HEK293 (cell line): ENCODE results near the gene HYLS1.
A peak's percentile ranks its signal among the peaks of the same experiment; 100 is the strongest.

Experiments
- CTCF ChIA-PET: fragments of 350-600 bp; formaldehyde crosslinking; extraction: SDS; loops from one replicate; lab custom pipeline; 2021; ENCODE audit warnings: antibody characterized with exemption; lab: Yijun Ruan, JAX
- POLR2A ChIA-PET: fragments of 300-600 bp; formaldehyde crosslinking; extraction: SDS; loops from one replicate; lab custom pipeline; 2020; ENCODE audit warnings: antibody characterized with exemption, inconsistent platforms; lab: Yijun Ruan, JAX
- H3K27ac ChIP-seq: fragments of 200-500 bp; sonication (Bioruptor generic); 2 replicates; pipeline ENCODE4 v1.5.1; 2014; ENCODE audit warnings: low read depth, low read length, control low read depth, inconsistent platforms; ENCODE audit errors: extremely low read depth
- H3K36me3 ChIP-seq, 2 experiments: fragments of 200-500 bp in 1 of 2; sonication (Bioruptor generic) in 1 of 2; 1 replicate in 1 of 2; 2 replicates in 1 of 2; pipeline ENCODE4 v1.5.1; 2014 to 2017; ENCODE audit warnings: inconsistent platforms in 2 of 2, low read length in 2 of 2; ENCODE audit not compliant: control insufficient read depth in 2 of 2, insufficient read depth in 1 of 2
- H3K4me1 ChIP-seq: fragments of 200-500 bp; sonication (Bioruptor generic); 2 replicates; pipeline ENCODE4 v1.5.1; 2014; ENCODE audit warnings: mild to moderate bottlenecking, low read length, inconsistent platforms; ENCODE audit not compliant: control insufficient read depth, insufficient read depth
- H3K4me3 ChIP-seq: 2 replicates; pipeline ENCODE4 v1.5.1; 2011; ENCODE audit warnings: low read depth, mild to moderate bottlenecking, control low read depth, low read length, moderate library complexity
- H3K9me3 ChIP-seq: fragments of 200-500 bp; sonication (Bioruptor generic); 2 replicates; pipeline ENCODE4 v1.5.1; 2014; ENCODE audit warnings: low read depth, low read length, inconsistent platforms; ENCODE audit not compliant: control insufficient read depth, insufficient read depth
- KLF16 ChIP-seq: fragments of 450-650 bp; formaldehyde crosslinking; IDR thresholded peaks from 2 replicates; pipeline ENCODE4 v1.5.1; 2017; ENCODE audit warnings: missing biosample characterization, missing genetic modification characterization
- KLF17 ChIP-seq: fragments of 450-650 bp; formaldehyde crosslinking; IDR thresholded peaks from 2 replicates; pipeline ENCODE4 v1.5.1; 2016; ENCODE audit warnings: missing biosample characterization, missing genetic modification characterization
- OSR2 ChIP-seq: fragments of 450-650 bp; formaldehyde crosslinking; IDR thresholded peaks from 2 replicates; pipeline ENCODE4 v1.5.1; 2016; ENCODE audit warnings: missing biosample characterization, missing genetic modification characterization
- ZFP69B ChIP-seq: fragments of 450-650 bp; formaldehyde crosslinking; IDR thresholded peaks from 2 replicates; pipeline ENCODE4 v1.5.1; 2016; ENCODE audit warnings: missing biosample characterization, missing genetic modification characterization
- ZIC2 ChIP-seq: fragments of 450-650 bp; formaldehyde crosslinking; IDR thresholded peaks from 2 replicates; pipeline ENCODE4 v1.5.1; 2016; ENCODE audit warnings: missing biosample characterization, missing genetic modification characterization
- ZNF146 ChIP-seq: fragments of 450-650 bp; formaldehyde crosslinking; IDR thresholded peaks from 2 replicates; pipeline ENCODE4 v1.5.1; 2016; ENCODE audit warnings: missing biosample characterization, missing genetic modification characterization
- ZNF280C ChIP-seq: fragments of 450-650 bp; formaldehyde crosslinking; IDR thresholded peaks from 2 replicates; pipeline ENCODE4 v1.5.1; 2016; ENCODE audit warnings: missing biosample characterization, missing genetic modification characterization
- ZNF639 ChIP-seq: fragments of 450-650 bp; formaldehyde crosslinking; IDR thresholded peaks from 2 replicates; pipeline ENCODE4 v1.5.1; 2016; ENCODE audit warnings: missing biosample characterization, missing genetic modification characterization
- TF ChIP-seq, protein P1 (sequence below): fragments of 450-650 bp; formaldehyde crosslinking; IDR thresholded peaks from 2 replicates; pipeline ENCODE4 v1.5.1; 2016; ENCODE audit warnings: missing biosample characterization, missing genetic modification characterization
- TF ChIP-seq, protein P2 (sequence below): fragments of 450-650 bp; formaldehyde crosslinking; IDR thresholded peaks from 2 replicates; pipeline ENCODE4 v1.5.1; 2016; ENCODE audit warnings: missing biosample characterization, missing genetic modification characterization

HYLS1 gene

DNA sequence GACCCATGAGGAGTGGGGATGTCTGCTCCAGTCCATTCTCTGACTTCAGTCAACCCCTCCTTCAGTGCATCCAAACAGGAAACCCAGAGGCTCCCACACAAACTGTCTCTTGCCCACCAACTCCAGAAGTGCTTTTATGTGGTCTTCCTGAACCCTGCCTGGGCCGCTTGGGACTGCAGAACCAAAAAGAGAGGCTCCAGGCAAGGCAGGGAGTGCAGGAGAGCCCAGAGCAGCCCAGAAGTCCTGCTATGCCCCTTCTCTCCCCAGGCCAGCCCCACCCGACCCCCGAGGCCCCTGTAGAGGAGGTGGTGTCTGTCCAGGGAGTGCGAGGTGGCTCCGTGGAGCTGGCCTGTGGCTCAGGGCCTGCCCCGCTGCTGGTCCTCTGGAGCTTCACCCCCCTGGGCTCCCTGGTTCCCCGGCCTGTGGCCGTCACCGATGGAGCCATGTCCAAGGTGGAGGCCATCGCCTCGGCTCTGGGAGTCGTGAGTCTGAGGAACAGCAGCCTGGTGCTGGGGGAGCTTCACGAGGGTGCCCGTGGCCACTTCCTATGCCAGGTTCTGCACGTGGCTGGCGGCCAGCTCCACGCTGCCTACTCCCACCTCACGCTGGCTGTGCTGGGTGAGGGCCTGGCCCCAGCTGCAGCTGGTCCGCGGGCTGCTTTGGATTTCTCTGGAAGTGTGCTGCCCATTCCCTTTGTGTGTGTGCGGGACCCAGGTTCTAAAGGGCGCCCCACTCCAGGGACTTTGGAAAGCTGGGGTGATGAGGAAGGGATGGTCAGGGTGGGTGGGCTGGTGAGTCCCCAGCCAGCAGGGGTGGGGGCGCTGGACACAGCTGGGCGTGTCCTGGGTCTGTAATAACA, 60.2 kb downstream of the HYLS1 start:
- TF ChIP-seq ZNF639 (no peak), ZNF280C (tag by site-specific recombination) (no peak), OSR2 (tag by site-specific recombination) (no peak), ZNF146 (tag by site-specific recombination) (no peak), ZFP69B (tag by site-specific recombination) (no peak), KLF16 (no peak)
- TF ChIP-seq, protein P1, sequence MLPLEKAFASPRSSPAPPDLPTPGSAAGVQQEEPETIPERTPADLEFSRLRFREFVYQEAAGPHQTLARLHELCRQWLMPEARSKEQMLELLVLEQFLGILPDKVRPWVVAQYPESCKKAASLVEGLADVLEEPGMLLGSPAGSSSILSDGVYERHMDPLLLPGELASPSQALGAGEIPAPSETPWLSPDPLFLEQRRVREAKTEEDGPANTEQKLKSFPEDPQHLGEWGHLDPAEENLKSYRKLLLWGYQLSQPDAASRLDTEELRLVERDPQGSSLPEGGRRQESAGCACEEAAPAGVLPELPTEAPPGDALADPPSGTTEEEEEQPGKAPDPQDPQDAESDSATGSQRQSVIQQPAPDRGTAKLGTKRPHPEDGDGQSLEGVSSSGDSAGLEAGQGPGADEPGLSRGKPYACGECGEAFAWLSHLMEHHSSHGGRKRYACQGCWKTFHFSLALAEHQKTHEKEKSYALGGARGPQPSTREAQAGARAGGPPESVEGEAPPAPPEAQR (tag by site-specific recombination), result no peak
- TF ChIP-seq, protein P2, sequence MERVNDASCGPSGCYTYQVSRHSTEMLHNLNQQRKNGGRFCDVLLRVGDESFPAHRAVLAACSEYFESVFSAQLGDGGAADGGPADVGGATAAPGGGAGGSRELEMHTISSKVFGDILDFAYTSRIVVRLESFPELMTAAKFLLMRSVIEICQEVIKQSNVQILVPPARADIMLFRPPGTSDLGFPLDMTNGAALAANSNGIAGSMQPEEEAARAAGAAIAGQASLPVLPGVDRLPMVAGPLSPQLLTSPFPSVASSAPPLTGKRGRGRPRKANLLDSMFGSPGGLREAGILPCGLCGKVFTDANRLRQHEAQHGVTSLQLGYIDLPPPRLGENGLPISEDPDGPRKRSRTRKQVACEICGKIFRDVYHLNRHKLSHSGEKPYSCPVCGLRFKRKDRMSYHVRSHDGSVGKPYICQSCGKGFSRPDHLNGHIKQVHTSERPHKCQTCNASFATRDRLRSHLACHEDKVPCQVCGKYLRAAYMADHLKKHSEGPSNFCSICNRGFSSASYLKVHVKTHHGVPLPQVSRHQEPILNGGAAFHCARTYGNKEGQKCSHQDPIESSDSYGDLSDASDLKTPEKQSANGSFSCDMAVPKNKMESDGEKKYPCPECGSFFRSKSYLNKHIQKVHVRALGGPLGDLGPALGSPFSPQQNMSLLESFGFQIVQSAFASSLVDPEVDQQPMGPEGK (tag by site-specific recombination), result no peak
- CTCF ChIA-PET, result no interaction called here
- Histone ChIP-seq H3K36me3 (no peaks in the 10 kb centered on the region), H3K27ac (no peak overlapping the region), H3K9me3 (no peaks in the 10 kb centered on the region), H3K4me1 (no peaks in the 10 kb centered on the region), H3K4me3 (no peak overlapping the region)
- POLR2A ChIA-PET, result no interaction called here

DNA sequence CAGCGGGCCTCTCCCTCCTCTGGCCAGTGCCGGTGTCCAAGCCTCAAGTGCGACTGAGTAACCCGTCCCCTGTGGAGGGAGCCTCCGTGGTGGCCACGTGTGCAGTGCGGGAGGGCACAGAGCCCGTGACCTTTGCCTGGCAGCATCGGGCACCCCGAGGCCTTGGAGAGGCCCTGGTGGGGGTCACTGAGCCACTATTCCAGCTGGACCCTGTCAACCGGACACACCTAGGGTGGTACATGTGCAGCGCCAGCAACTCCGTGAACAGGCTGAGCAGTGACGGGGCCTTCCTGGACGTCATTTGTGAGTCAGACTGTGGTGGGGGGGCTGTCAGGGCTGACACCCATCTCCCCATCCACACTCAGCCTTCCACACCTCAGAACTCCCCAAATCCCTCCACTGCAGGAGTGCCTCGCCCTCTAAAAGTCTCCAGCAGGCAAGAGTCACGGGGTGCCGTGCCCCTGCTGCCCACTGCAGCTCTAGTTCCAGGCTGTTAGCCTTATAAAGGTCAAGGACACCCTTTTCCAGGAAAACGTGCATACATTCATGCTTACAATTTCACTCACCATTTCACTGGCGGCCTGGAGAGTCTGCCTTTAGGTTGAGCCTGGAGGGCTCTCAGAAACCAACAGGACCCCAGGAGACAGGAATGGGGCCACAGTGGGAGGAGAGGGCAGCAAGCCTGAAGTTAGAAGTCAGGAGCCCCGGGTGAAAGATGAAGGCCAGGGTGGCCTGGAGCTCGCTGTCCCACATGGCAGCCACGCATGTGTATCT, 61.0 kb downstream of the HYLS1 start:
- POLR2A ChIA-PET, result no interaction called here

More for the DNA sequence above, 61.0 kb downstream of the HYLS1 start:
- no peaks in the 10 kb centered on the region for H3K9me3 ChIP-seq
- H3K4me3 ChIP-seq, result no peak overlapping the region
- H3K27ac ChIP-seq, result no peak overlapping the region
- H3K4me1 ChIP-seq, result no peaks in the 10 kb centered on the region
- CTCF ChIA-PET, result no interaction called here
- H3K36me3 ChIP-seq, result no peaks in the 10 kb centered on the region
- TF ChIP-seq KLF17, result no peak
- TF ChIP-seq ZIC2 (tag by site-specific recombination), result 0 out of 2 replicates have a peak, but pooled peaks have one; percentile 11
